ENCODE results near the gene ZNF697. TPM values are rescaled to one million over a fixed set of nuclear protein-coding genes. Genes with fewer than 3 reads are reported as not detected.

Gene ZNF697
- total RNA-seq, 1 experiment from 2014 or later: 17.4 TPM

GRCh38 chr1:119588621-119589020, 59.4 kb downstream of the ZNF697 start:
- Mint-ChIP-seq H3K4me3 (no peak overlapping the region), H3K27ac (no peak overlapping the region), H3K4me1 (no peaks in the 10 kb centered on the region), H3K36me3 (ENCODE audit: insufficient read depth in 1 of 3, low read depth in 3 of 3) (no peaks in the 10 kb centered on the region), H3K27me3 (ENCODE audit: low read depth) (peaks cover 3% of the 10 kb centered on the region), H3K9me3 (no peaks in the 10 kb centered on the region)
- Histone ChIP-seq H2BK15ac (ENCODE audit: low read depth, low read length) (no peak overlapping the region), H2AFZ (ENCODE audit: low read length) (no peak overlapping the region), H4K8ac (replicated peaks; ENCODE audit: insufficient read length, low read depth, low read length) (no peak overlapping the region), H2BK120ac (ENCODE audit: low read depth, low read length, poor library complexity, severe bottlenecking) (no peak overlapping the region), H3K23me2 (ENCODE audit: insufficient read length, low read depth, low read length, poor library complexity, severe bottlenecking) (no peaks in the 10 kb centered on the region), H3K27me3 (ENCODE audit: insufficient read depth, low read length) (no peaks in the 10 kb centered on the region), H3K18ac (ENCODE audit: insufficient read length, low read depth, low read length) (no peak overlapping the region), H2BK5ac (ENCODE audit: insufficient read length, low read length) (no peak overlapping the region), H4K20me1 (ENCODE audit: control insufficient read depth, insufficient read depth, insufficient read length) (no peaks in the 10 kb centered on the region), H3K4ac (ENCODE audit: low read depth, low read length) (no peak overlapping the region), H3K9me3 (ENCODE audit: control insufficient read depth, low read depth, low read length) (no peaks in the 10 kb centered on the region), H3K27ac (ENCODE audit: insufficient read length, low read depth, low read length) (no peak overlapping the region), H2BK12ac (ENCODE audit: insufficient read length, low read depth, low read length) (no peak overlapping the region), H2BK20ac (ENCODE audit: low read depth, low read length, poor library complexity, severe bottlenecking) (no peak overlapping the region), H3K9ac (ENCODE audit: extremely low read depth, insufficient read length, low read length) (no peak overlapping the region), H3K23ac (ENCODE audit: insufficient read length, low read depth, low read length) (no peak overlapping the region), H2AK5ac (ENCODE audit: insufficient read length, low read length) (no peak overlapping the region), H4K5ac (ENCODE audit: insufficient read length, low read depth, low read length) (no peak overlapping the region), H3K4me2 (ENCODE audit: insufficient read depth, insufficient read length, low read length) (no peak overlapping the region), H3K56ac (ENCODE audit: insufficient read length, low read depth, low read length) (no peak overlapping the region), H3K4me1 (ENCODE audit: insufficient read depth, low read length) (no peaks in the 10 kb centered on the region), H3K79me1 (ENCODE audit: insufficient read depth, low read depth, low read length, poor library complexity, severe bottlenecking) (no peaks in the 10 kb centered on the region), H3T11ph (ENCODE audit: low read length) (no peak overlapping the region), H4K91ac (ENCODE audit: insufficient read length, low read depth, low read length) (no peak overlapping the region), H3K14ac (ENCODE audit: insufficient read depth, low read length) (no peak overlapping the region), H3K79me2 (ENCODE audit: insufficient read depth, low read length) (no peaks in the 10 kb centered on the region)
- DNase-seq: no peak
- no CpG with 5 or more reads among the region's 5 CpGs for WGBS (ENCODE audit: extremely low coverage, insufficient read length, low lambda C conversion rate)
- TF ChIP-seq, protein P1, sequence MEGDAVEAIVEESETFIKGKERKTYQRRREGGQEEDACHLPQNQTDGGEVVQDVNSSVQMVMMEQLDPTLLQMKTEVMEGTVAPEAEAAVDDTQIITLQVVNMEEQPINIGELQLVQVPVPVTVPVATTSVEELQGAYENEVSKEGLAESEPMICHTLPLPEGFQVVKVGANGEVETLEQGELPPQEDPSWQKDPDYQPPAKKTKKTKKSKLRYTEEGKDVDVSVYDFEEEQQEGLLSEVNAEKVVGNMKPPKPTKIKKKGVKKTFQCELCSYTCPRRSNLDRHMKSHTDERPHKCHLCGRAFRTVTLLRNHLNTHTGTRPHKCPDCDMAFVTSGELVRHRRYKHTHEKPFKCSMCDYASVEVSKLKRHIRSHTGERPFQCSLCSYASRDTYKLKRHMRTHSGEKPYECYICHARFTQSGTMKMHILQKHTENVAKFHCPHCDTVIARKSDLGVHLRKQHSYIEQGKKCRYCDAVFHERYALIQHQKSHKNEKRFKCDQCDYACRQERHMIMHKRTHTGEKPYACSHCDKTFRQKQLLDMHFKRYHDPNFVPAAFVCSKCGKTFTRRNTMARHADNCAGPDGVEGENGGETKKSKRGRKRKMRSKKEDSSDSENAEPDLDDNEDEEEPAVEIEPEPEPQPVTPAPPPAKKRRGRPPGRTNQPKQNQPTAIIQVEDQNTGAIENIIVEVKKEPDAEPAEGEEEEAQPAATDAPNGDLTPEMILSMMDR (conservative IDR thresholded peaks at IDR 0.05): no peak

Measured in H9 (cell line).